Cortex of kidney (tissue), 1 donor: ENCODE results near the gene TRIM71.
"Not testable (repeated sequence)": the region's sequence is repeated elsewhere in the genome, so short reads cannot be mapped to it uniquely, and the experiment has no call there.

Source experiments
- DNase-seq: peaks from one replicate; lab custom pipeline; 2025; lab: John Stamatoyannopoulos, UW

The TRIM71 gene

DNA sequence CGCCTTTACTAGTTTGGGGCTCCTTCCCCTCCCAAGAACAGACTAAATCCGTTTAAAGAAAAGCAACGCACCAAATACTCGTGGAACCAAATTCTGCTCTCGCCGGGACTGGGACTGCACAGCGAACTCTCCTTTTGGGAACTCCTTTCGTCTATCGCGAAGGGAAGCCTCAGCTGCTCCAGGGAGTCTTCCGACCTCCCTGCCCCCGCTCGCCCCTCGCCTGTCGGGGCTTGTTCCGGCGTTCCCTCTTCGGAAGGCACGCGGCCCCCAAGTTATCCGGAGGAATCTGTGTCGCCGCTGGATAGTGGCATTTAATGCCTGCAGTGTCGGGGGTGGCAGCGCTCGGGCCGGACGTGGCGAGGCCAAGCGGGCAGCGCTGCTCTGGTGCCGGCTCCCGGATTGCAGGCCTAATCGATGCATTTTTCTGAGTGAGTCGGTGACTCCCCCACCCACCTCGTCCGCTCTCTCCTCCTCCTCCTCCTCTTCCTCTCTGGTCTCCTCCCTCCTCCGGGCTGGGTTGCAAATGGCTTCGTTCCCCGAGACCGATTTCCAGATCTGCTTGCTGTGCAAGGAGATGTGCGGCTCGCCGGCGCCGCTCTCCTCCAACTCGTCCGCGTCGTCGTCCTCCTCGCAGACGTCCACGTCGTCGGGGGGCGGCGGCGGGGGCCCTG, at the start of gene TRIM71:
Gene TRIM71, plus strand, starts transcription at position 440 of the 671 bp plus-strand sequence. Its CDS starts 84 bp downstream, at position 524.
- DNase-seq = no peak

DNA sequence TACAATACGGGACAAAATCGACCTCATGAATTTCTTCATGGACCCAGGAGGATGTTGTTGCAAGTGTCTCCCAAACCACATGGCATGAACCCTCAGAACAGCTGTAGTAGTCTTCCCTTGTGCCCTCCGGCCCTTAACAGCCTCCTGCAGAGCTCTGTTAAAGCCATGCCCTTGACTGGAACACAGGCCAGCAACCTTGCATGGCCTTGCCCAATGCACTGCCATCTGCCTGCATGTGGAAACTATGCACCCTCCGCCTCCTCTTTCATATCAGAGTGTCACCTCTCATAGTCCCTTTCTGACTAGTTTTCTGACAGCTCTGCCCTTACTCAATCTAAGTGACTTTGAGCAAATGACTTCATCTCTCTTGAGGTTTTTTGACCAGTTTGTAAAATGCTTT, 39.4 kb upstream of the TRIM71 start:
- DNase-seq = no peak

DNA sequence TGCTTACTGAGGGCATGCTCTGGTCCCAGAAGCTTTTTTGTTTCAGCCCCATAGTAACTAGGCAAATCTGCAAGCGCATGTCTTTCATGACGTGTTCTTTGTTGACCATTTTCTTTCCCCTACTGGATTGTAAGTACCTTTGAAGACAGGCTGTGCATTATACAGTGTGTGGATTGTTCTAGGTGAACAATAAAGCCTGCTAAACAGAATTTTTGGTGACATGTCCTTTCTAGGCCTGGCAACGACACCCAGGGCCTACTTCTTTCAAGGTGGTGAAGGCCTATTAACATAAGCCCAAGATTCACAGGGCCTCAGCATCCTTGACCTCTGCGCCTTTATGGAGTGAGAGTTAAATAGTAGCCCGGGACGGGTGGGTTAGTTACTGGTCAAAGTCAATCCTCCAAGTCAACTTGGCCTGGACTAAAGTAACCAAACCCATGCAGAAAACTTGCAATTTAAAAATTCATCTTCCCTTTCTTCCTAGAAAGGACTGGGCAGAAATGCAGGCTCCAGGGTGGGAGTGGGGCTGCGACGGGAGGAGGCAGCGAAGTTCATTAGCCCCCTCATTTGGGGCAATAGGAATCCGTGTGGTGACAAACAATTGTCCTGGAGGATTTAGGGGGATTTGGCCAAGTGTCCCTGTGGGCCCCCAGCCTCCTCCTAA, 37.6 kb upstream of the TRIM71 start:
- DNase-seq = no peak

DNA sequence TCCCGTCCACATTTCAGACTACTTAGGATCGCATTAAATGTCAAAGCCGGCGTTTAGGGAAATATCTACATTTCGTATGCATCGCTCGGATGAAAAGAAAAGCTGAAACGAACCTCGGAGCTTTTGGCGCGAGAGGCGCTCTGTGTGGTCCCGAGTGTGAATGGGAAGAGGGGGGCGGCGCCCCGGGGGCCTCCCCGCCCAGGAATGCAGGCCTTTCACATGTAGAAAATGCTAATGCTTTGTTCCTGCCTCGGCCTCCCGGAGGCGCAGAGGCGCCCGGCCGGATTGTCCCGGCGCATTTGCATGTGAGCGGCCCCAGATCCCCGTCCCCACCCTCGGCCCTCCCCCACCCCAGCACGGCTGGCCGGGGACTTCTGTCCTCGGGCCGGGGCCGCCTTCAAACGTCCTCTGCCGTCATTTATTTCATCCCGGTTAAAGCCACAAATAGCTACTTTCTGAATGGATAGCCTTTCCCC, 37.0 kb upstream of the TRIM71 start:
- DNase-seq = no peak

DNA sequence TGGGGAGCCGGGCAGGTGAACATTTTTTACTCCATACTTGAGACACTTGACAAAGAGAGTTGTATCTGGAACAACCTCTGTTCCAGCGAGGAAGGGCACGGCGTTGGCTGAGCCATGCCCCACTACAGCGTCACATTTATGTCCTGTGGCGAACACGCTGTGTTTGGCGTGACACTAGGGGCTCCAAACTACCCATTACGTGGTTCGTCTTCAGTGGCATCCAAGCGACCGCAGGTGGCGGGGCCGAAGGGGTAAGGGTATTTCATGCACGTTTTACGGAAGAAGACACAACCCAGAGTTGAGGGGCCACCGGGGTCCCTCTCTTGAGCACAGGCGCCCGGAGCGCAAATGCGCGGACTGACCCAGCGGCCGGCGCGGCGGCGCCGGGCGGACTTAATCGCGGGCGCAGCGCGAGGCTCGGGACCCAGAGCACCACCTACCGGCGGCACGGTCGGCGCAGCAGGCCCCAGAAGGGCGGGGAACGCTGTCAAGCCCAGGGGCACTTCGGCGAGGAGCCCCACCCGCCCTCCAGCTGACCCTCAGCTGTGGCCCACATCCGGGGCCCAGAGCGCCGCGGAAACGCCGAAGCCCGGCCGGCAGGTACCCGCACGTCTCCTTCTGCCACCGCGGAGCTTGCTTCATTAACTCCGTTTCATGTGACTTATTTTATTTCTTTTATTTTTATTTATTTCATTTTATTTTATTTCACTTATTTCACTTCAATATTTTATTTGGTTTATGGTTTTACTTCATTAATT, 36.4 kb upstream of the TRIM71 start:
- no peak for DNase-seq

DNA sequence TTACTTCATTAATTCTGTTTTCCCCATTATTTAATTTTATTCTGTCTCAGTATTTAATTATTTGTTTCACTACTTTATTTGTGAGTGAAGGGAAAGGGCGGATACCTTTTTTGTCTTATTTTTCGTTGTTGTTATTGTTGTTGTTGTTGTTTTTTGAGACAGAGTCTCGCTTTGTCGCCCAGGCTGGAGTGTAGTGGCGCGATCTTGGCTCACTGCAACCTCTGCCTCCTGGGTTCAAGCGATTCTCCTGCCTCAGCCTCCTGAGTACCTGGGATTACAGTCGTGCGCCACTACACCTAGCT, 35.9 kb upstream of the TRIM71 start:
- not testable (repeated sequence) for DNase-seq

DNA sequence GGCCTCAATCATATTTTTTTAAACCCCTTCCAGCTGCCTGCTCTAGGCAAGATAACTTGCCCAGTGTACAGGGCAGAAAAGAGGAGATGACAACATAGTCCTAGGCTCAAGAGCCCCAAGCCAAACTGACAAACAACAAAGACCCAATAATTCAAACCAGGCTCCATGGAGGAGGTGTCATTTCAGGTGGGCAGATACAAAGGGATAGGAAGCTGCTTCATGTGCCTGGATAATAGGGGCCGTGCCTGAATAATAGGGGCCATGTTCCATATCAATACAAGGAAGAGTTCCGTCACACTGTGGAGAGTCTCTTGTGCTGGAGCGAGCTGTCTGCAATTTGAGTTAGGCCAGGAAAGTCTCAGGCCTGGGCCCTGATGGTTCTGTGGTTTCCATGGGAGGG, 35.4 kb upstream of the TRIM71 start:
- DNase-seq = no peak

DNA sequence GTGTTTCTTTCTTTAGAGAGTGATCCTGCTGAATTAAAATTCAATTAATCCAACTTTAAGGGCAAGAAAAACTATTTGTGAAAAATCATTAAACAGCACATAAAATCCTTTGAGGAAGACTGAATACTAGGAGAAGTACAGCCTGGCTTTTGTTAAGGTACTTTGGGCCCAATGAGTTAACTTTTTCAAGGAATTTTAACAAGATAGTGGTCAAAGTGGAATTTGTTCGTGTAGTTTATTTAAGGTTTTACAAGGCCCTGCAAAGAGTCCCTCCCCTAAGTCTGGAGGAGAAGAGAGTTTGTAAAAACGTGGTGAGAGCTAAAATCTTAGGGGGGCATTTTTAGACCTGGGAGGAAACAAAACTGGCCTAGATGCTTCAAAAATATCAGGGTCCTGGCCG, 26.0 kb upstream of the TRIM71 start:
- DNase-seq = no peak

DNA sequence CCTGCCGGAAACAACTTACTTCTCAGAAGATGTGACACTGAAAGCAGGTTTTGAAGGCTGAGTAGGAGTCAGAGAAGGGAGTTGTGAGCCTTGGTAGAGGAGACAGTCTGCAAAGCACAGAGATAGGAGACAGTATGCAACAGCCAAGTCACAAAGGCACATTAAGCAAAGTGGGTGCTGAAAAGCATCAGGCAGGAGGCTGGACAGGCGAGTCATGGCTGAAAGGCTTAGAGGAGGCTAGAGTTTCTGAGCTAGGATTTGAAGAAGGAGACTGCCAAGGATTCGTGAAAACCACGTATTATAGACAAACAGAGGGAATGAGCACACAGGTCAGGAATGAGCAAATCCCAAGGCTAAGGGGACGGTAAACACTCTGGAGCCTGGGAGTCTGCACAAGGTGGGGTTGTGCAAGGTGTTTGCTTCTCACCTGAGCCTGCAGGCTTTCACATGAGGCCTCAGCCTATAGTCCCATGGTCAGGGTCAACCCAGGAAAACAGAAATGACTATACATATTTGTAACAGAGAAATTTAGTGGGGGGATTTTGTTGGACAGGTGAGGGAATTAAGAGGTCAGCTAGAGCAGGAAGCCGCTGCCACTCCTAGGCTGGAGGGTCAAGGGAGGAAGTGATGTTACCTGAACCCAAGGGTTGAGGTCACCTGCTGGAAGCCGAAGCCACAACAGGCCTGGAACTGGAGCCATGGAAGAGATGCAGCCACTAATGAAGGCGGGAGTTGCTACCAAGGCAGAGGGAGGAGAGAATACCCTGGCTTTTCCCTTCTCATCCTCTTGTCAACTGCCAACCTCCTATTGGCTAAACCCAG, 23.1 kb upstream of the TRIM71 start:
- no peak for DNase-seq

DNA sequence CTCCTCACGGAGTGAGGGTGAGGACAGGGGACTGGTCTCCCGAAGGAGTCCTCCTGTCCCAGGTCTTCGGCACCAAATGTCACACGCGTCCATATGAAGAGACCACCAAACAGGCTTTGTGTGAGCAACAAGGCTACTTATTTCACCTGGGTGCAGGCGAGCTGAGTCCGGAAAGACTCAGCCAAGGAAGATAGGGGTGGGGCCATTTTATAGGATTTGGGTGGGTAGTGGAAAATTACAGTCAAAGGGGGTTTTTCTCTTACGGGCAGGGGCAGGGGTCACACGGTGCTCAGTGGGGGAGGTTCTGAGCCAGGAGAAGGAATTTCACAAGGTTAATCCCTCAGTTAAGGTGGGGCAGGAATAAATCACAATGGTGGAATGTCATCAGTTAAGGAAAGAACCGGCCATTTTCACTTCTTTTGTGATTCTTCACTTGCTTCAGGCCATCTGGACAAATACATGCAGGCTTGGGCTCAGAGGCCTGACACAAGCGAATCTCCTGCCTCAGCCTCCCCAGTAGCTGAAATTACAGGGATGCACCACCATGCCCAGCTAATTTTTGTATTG, 21.3 kb upstream of the TRIM71 start:
- DNase-seq = not testable (repeated sequence)

DNA sequence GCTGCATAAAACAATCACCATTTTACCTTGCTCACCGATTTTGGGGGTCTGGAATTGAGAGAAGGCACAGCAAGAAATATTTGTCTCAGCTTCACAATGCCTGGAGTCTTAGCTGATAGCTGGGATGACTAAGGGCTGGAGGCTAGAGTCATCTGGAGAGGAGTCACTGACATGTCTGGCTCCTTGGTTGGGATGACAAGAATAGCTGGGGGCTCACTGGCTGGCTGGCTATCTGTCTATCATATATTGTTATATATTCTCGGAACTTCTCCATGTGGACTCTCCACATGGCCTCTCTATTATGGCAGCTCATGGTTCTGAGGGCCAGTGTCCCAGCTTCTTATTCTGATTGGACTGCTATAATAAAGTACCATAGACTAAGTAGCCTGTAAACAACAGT, 20.0 kb upstream of the TRIM71 start:
- no peak for DNase-seq

DNA sequence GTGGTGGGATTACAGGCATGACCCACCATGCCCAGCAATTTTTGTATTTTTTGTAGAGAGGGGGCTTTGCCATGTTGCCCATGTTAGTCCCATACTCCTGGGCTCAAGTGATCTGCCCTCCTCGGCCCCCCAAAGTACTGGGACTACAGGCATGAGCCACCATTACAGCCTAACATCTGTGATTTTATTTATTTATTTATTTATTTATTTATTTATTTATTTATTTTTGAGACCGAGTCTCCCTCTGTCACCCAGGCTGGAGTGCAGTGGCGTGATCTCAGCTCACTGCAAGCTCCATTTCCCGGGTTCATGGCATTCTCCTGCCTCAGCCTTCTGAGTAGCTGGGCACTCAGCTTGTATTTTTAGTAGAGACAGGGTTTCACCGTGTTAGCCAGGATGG, 16.4 kb upstream of the TRIM71 start:
- not testable (repeated sequence) for DNase-seq

DNA sequence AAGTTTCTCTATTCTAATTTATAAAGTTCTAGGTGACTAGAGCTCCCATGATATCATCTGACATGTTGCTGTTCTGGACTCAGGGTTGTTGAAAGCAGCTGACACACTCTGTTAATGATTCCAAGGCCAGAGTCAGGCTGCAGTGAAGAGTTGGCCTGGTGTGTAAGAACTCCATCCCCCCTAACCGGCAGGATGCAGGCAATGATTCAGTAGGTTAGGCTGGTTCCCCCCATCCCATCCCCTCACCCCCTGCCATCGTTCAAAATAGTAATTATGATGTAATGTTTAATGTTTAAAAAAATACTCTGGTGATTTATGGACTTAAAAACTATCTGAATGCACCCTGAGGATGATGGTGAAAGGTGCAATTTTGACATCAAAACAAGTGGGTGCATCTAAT, 4.6 kb upstream of the TRIM71 start:
- no peak for DNase-seq

DNA sequence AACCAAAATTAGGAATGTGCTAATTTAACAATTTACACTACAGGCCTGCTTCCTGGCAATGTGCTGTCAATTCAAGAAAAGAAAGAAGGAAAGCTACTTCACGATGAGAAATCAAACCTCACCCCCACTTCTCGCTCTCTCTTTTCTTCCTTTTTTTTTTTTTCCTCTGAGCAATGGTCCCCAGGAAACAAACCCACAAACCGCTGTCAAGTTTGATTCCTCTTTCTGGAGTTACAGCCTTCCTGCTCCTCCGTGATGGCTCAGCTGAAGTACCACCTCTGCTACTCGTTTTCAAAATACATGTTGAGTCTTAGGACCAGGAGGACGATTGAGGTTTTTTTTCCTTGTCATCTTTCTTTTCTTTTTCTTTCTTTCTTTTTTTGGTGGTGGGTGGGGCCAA, 3.4 kb upstream of the TRIM71 start:
- DNase-seq = no peak

DNA sequence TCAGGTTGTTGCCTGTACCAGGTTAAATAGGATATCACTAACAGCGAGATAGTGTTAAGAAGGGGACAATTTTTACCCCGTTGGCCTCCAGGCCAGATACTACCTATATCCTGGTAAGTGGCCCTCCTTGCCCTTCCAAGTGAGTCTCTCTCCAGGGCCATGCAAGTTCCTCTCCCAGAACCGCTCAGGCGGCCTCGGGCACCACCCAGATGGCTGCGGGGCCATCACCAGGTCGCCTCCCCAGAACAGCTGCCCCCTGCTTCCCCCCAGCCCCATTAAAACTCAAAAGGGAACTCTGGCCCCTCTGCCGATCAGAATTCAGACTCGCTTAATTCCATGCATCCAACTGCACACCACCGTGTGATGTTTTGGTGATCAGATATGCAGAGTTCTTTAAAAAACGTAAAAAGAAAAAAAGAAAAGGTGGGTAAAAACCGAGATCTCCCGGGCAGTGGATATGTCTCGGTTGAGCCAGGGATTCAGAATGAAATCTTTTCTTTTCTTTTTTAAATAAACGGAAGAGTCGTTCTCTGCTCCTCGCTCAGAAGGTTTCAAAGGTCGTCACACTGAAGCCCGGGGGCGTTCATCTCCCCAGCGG, 1.9 kb upstream of the TRIM71 start:
- DNase-seq = no peak

DNA sequence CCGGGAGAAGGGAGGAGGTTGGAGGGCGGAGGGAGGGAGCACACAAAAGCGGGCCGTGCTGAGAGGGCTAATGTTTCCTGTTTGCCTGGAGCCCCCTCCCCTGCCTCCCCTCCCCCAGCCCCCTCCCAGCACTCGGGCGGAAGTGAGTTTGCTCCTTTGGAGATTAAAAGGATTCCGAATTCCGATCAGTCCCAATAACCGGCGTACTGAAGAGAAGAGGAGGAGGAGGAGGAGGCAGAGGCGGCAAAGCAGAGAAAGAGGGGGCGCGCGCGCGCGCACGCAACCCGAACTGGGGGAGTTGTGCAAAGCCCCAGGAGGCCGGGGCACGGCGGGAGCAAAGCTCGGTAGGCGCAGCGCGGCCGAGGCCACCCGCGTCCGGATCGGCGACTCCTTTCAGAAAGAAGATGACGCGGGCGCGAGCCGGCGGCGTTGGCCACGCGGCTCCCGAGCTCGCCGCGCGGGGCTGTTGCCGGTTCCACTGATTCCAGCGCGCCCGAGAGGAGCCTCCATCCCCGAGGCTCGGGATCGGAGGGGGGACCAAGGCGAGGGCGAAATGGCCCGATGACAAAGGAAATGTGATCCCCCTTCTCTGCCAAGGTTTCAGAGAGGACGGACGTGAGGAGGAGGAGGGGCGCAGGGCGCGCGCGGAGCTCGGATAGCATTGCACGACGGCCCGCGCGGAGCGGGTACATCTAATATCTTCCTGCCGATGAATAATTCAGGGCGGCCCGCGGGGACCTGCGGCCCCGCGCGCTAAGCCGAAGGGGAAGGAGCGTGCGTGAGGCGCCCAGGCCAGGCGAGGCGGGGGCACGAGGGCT, 1.1 kb upstream of the TRIM71 start:
- no peak for DNase-seq

DNA sequence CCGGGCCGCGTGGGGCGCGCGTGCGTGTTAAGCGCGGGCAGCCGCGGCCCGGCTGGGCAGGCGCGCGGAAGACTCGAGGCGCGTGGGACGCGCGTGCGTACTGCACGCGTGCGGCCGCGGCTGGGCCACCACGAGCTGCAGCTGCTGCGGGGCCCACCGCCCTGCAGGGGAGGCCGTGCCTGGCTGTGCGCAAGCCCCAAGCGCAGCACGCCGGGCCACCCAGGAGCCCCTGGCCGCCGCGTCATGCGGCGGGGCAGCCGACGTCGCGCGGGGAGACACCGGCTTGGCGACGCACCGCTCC, 590 bp upstream of the TRIM71 start:
- no peak for DNase-seq

DNA sequence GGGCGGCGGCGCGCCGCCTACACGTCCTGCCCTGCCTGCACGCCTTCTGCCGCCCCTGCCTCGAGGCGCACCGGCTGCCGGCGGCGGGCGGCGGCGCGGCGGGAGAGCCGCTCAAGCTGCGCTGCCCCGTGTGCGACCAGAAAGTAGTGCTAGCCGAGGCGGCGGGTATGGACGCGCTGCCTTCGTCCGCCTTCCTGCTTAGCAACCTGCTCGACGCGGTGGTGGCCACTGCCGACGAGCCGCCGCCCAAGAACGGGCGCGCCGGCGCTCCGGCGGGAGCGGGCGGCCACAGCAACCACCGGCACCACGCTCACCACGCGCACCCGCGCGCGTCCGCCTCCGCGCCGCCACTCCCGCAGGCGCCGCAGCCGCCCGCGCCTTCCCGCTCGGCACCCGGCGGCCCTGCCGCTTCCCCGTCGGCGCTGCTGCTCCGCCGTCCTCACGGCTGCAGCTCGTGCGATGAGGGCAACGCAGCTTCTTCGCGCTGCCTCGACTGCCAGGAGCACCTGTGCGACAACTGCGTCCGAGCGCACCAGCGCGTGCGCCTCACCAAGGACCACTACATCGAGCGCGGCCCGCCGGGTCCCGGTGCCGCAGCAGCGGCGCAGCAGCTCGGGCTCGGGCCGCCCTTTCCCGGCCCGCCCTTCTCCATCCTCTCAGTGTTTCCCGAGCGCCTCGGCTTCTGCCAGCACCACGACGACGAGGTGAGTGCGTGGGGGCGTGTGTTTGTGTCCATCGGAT, 602 bp downstream of the TRIM71 start:
- no peak for DNase-seq

DNA sequence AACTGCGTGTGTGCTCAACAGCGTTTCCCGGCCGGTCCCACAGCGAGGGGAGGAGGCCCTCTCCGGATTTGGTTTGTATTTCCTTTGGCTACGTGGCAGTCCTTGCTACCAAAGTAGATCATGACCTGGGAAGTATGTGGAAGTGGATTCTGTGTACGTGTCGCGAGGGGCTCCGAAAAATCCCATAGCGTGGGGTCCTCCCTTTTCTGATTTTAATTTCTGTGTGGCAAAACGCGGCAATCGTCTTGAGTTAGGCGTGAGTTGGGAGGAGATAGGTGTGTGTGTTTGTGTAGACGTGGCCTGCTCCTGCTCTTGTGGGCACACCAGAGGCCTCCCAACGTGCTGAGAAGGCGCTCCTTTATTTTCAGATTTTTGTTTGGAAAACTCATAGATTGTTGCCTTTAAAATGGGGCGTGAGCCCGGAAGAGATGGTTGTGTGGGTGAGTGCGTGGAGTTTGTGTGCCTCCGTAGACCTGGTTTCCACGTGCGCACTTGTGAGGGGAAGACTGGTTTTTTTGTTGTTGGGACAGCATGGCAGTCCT, 1.2 kb downstream of the TRIM71 start:
- no peak for DNase-seq
